Bladder microvascular endothelial cell (primary cell): Measurements from ENCODE around the gene UTF1. TPM values are rescaled to one million over a fixed set of nuclear protein-coding genes. Genes with fewer than 3 reads are reported as not detected.

ENCODE experiments used
- total RNA-seq: library from RNA; depleted of rRNA; stranded (reverse); fragments of >200 nt; gene quantifications from 2 replicates; pipeline ENCODE4 v1.2.3, GENCODE V29; 2014

Gene UTF1
- total RNA-seq = not detected in 2 replicates

GRCh38 chr10:133230044-133230361 lies at the start of gene UTF1:
UTF1 (plus strand) TSS chr10:133230217; CDS start chr10:133230289, 72 bp downstream.

GRCh38 chr10:133237588-133238465 lies 7.8 kb downstream of the UTF1 start, which contains the start of gene VENTX:
VENTX (plus strand) TSS chr10:133237855; CDS start chr10:133237915, 60 bp downstream.

GRCh38 chr10:133276435-133277201 lies 46.6 kb downstream of the UTF1 start, which contains the start of gene ADAM8:
ADAM8 (minus strand) TSS chr10:133276868; CDS start chr10:133276817, 51 bp downstream.

Other genes with a start within 250 kb of the UTF1 start
- gene ADGRA1, start 142.3 kb upstream of the UTF1 start, total RNA-seq = under 0.01 TPM in 2 replicates
- gene KNDC1, start 70.0 kb upstream of the UTF1 start, total RNA-seq = under 0.01 TPM in 1 of 2 replicates, not detected in the other
- gene VENTX, start 7.6 kb downstream of the UTF1 start, total RNA-seq = not detected in 2 replicates
- gene ADAM8, start 46.7 kb downstream of the UTF1 start, total RNA-seq = 0.65 and 1.6 TPM in 2 replicates
- gene TUBGCP2, start 78.7 kb downstream of the UTF1 start, total RNA-seq = 37.1 and 51.0 TPM in 2 replicates
- gene ZNF511, start 78.7 kb downstream of the UTF1 start, total RNA-seq = 17.3 and 20.9 TPM in 2 replicates
- not detected in 2 replicates for gene CALY, start 106.7 kb downstream of the UTF1 start, total RNA-seq
- gene PRAP1, start 117.2 kb downstream of the UTF1 start, total RNA-seq = not detected in 2 replicates
- gene FUOM, start 127.8 kb downstream of the UTF1 start, total RNA-seq = 13.3 and 18.1 TPM in 2 replicates
- 59.1 and 71.9 TPM in 2 replicates for gene ECHS1, start 143.1 kb downstream of the UTF1 start, total RNA-seq
- 6.0 and 6.9 TPM in 2 replicates for gene PAOX, start 149.0 kb downstream of the UTF1 start, total RNA-seq
- 34.6 and 48.5 TPM in 2 replicates for gene MTG1, start 163.9 kb downstream of the UTF1 start, total RNA-seq
- gene SPRN, start 194.4 kb downstream of the UTF1 start, total RNA-seq = not detected in 2 replicates
- 0.49 and 1.2 TPM in 2 replicates for gene SCART1, start 223.7 kb downstream of the UTF1 start, total RNA-seq